Measurements from ENCODE around the gene CDKL5. TPM values are rescaled to one million over a fixed set of nuclear protein-coding genes. Genes with fewer than 3 reads are reported as not detected.

The CDKL5 gene
- total RNA-seq, 1 donor from 2014 or later = 53.5 TPM

DNA sequence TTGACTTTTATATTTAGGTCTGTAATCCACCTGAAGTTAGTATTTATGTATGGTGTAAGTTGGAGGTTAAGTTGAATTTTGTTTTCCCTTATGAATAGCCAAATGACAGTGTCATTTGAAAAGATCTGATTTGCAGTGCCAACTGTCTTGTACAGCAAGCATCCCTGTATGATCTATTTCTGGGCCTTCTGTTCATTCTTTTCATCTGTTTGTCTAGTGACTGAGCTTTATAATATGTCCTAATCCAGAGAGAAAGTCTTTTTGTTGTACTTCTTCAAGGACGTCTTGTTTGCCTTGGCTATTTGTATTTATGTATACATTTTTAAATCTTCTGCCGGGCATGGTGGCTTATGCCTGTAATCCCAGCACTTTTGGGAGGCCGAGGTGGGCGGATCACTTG, 39.6 kb downstream of the CDKL5 start:
- peak overlapping the region; percentile 11 for H3K27ac Mint-ChIP-seq (ENCODE audit: unreplicated experiment)
- no peaks in the 10 kb centered on the region for H3K27me3 Mint-ChIP-seq (ENCODE audit: unreplicated experiment)
- DNase-seq = no peak
- no peak overlapping the region for H3K4me3 Mint-ChIP-seq (ENCODE audit: unreplicated experiment)
- H3K36me3 Mint-ChIP-seq (ENCODE audit: unreplicated experiment) = no peaks in the 10 kb centered on the region
- TF ChIP-seq, protein P1, sequence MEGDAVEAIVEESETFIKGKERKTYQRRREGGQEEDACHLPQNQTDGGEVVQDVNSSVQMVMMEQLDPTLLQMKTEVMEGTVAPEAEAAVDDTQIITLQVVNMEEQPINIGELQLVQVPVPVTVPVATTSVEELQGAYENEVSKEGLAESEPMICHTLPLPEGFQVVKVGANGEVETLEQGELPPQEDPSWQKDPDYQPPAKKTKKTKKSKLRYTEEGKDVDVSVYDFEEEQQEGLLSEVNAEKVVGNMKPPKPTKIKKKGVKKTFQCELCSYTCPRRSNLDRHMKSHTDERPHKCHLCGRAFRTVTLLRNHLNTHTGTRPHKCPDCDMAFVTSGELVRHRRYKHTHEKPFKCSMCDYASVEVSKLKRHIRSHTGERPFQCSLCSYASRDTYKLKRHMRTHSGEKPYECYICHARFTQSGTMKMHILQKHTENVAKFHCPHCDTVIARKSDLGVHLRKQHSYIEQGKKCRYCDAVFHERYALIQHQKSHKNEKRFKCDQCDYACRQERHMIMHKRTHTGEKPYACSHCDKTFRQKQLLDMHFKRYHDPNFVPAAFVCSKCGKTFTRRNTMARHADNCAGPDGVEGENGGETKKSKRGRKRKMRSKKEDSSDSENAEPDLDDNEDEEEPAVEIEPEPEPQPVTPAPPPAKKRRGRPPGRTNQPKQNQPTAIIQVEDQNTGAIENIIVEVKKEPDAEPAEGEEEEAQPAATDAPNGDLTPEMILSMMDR (IDR thresholded peaks at IDR 0.05; ENCODE audit: partially characterized antibody, unreplicated experiment) = no peak
- H3K4me1 Mint-ChIP-seq (ENCODE audit: low read depth, unreplicated experiment) = peaks cover 13% of the 10 kb centered on the region
- peaks cover 1% of the 10 kb centered on the region for H3K9me3 Mint-ChIP-seq (ENCODE audit: unreplicated experiment)

- DNase-seq = no peak
- no peaks in the 10 kb centered on the region for H3K27me3 Mint-ChIP-seq (ENCODE audit: unreplicated experiment)
- no peaks in the 10 kb centered on the region for H3K36me3 Mint-ChIP-seq (ENCODE audit: unreplicated experiment)
- peaks cover 7% of the 10 kb centered on the region for H3K4me1 Mint-ChIP-seq (ENCODE audit: low read depth, unreplicated experiment)
- H3K9me3 Mint-ChIP-seq (ENCODE audit: unreplicated experiment) = no peaks in the 10 kb centered on the region
- TF ChIP-seq, protein P1 (IDR thresholded peaks at IDR 0.05; ENCODE audit: partially characterized antibody, unreplicated experiment) = no peak
- H3K27ac Mint-ChIP-seq (ENCODE audit: unreplicated experiment) = no peak overlapping the region
- H3K4me3 Mint-ChIP-seq (ENCODE audit: unreplicated experiment) = no peak overlapping the region
Observed at GRCh38 chrX:18468599-18468998, 43.2 kb downstream of the CDKL5 start.

- no peak overlapping the region for H3K4me3 Mint-ChIP-seq (ENCODE audit: unreplicated experiment)
- no peaks in the 10 kb centered on the region for H3K36me3 Mint-ChIP-seq (ENCODE audit: unreplicated experiment)
- no peak for DNase-seq
- no peaks in the 10 kb centered on the region for H3K27me3 Mint-ChIP-seq (ENCODE audit: unreplicated experiment)
- H3K4me1 Mint-ChIP-seq (ENCODE audit: low read depth, unreplicated experiment) = peaks cover 7% of the 10 kb centered on the region
- no peaks in the 10 kb centered on the region for H3K9me3 Mint-ChIP-seq (ENCODE audit: unreplicated experiment)
- H3K27ac Mint-ChIP-seq (ENCODE audit: unreplicated experiment) = no peak overlapping the region
- TF ChIP-seq, protein P1 (IDR thresholded peaks at IDR 0.05; ENCODE audit: partially characterized antibody, unreplicated experiment) = no peak
Observed at GRCh38 chrX:18471296-18471695, 45.9 kb downstream of the CDKL5 start.

GRCh38 chrX:18490806-18491555, 65.6 kb downstream of the CDKL5 start:
- Mint-ChIP-seq H3K9me3 (ENCODE audit: unreplicated experiment) (no peaks in the 10 kb centered on the region), H3K4me1 (ENCODE audit: low read depth, unreplicated experiment) (peaks cover 19% of the 10 kb centered on the region), H3K27me3 (ENCODE audit: unreplicated experiment) (no peaks in the 10 kb centered on the region), H3K27ac (ENCODE audit: unreplicated experiment) (no peak overlapping the region), H3K36me3 (ENCODE audit: unreplicated experiment) (no peaks in the 10 kb centered on the region), H3K4me3 (ENCODE audit: unreplicated experiment) (no peak overlapping the region)
- no peak for DNase-seq
- TF ChIP-seq, protein P1 (IDR thresholded peaks at IDR 0.05; ENCODE audit: partially characterized antibody, unreplicated experiment) = no peak

- TF ChIP-seq, protein P1 (IDR thresholded peaks at IDR 0.05; ENCODE audit: partially characterized antibody, unreplicated experiment) = no peak
- Mint-ChIP-seq H3K9me3 (ENCODE audit: unreplicated experiment) (peaks cover 2% of the 10 kb centered on the region), H3K4me3 (ENCODE audit: unreplicated experiment) (no peak overlapping the region), H3K27ac (ENCODE audit: unreplicated experiment) (no peak overlapping the region), H3K4me1 (ENCODE audit: low read depth, unreplicated experiment) (peaks cover 22% of the 10 kb centered on the region), H3K36me3 (ENCODE audit: unreplicated experiment) (no peaks in the 10 kb centered on the region), H3K27me3 (ENCODE audit: unreplicated experiment) (no peaks in the 10 kb centered on the region)
- no peak for DNase-seq
Observed at GRCh38 chrX:18491587-18492340, 66.4 kb downstream of the CDKL5 start.
